ENCODE measurements around the gene DRC3.

DNA sequence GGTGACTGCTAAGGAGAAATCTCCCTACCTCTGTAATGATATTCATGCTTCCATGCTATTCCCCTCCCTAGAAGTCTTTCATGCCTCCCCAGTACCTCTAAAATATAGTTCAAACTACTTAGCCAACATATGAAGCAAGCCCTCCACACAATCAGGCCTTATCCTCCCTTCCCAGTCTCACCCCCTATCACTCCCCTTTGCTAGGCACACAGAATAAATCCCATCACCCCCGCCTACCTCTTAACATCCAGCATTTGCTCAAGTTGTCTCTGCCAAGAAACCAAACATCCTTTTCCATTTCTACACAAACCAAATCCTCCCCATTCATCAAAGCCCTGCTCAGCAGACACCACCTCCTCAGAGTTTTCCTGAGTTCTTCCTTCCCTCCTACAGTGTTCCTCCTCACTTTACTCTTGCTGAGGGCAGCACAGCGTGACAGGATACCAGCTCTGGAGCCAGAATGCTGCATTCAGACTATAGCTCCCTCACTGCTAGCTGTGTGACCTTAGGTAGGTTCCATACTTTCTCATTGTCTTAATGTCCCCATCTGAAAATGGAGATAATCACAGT is 7.4 kb upstream of the DRC3 start:
- TF ChIP-seq, protein P1, sequence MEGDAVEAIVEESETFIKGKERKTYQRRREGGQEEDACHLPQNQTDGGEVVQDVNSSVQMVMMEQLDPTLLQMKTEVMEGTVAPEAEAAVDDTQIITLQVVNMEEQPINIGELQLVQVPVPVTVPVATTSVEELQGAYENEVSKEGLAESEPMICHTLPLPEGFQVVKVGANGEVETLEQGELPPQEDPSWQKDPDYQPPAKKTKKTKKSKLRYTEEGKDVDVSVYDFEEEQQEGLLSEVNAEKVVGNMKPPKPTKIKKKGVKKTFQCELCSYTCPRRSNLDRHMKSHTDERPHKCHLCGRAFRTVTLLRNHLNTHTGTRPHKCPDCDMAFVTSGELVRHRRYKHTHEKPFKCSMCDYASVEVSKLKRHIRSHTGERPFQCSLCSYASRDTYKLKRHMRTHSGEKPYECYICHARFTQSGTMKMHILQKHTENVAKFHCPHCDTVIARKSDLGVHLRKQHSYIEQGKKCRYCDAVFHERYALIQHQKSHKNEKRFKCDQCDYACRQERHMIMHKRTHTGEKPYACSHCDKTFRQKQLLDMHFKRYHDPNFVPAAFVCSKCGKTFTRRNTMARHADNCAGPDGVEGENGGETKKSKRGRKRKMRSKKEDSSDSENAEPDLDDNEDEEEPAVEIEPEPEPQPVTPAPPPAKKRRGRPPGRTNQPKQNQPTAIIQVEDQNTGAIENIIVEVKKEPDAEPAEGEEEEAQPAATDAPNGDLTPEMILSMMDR (IDR thresholded peaks at IDR 0.05): no peak
- TF ChIP-seq POLR2AphosphoS5 (IDR thresholded peaks at IDR 0.05): no peak
- no peak for TF ChIP-seq EP300 (IDR thresholded peaks at IDR 0.05)
- TF ChIP-seq POLR2A (IDR thresholded peaks at IDR 0.05): no peak

Measured in gastroesophageal sphincter (tissue), 3 donors.